SK-N-SH treated with all-trans-retinoic acid at 6 μM for 48 hours (cell line): ENCODE data around the gene EFCAB12.

Experiments
- ATAC-seq: fragments of 200-7000 bp; cut with Tn5 transposase; 3 replicates; pipeline ENCODE4 v1.9.1; 2020; ENCODE audit warnings: mild to moderate bottlenecking, moderate library complexity
- ARNTL ChIP-seq: fragments of 450-650 bp; formaldehyde crosslinking; IDR thresholded peaks from 2 replicates; pipeline ENCODE4 v1.5.0; 2020; ENCODE audit warnings: low read depth, mild to moderate bottlenecking, moderate library complexity, borderline replicate concordance
- BACH2 ChIP-seq: fragments of 250-450 bp; sonication (Bioruptor Pico); IDR thresholded peaks from 2 replicates; pipeline ENCODE4 v1.9.0; 2021; ENCODE audit warnings: mild to moderate bottlenecking, borderline replicate concordance
- CSDC2 ChIP-seq: fragments of 250-450 bp; sonication (Bioruptor Pico); IDR thresholded peaks from 2 replicates; pipeline ENCODE4 v1.5.0; 2020; ENCODE audit warnings: mild to moderate bottlenecking, moderate library complexity
- ESRRG ChIP-seq: fragments of 250-450 bp; sonication (Bioruptor Pico); IDR thresholded peaks from 2 replicates; pipeline ENCODE4 v1.6.1; 2021; ENCODE audit warnings: mild to moderate bottlenecking
- GLIS3 ChIP-seq: fragments of 250-450 bp; sonication (Bioruptor Pico); IDR thresholded peaks from 2 replicates; pipeline ENCODE4 v1.5.0; 2020; ENCODE audit warnings: mild to moderate bottlenecking, moderate library complexity
- ISL1 ChIP-seq: fragments of 250-450 bp; sonication (Bioruptor Pico); IDR thresholded peaks from 2 replicates; pipeline ENCODE4 v2.1.2; 2022; ENCODE audit warnings: mild to moderate bottlenecking, moderate library complexity
- OSR1 ChIP-seq: fragments of 250-450 bp; sonication (Bioruptor Pico); IDR thresholded peaks from 2 replicates; pipeline ENCODE4 v1.8.0; 2022; ENCODE audit warnings: moderate library complexity, mild to moderate bottlenecking, inconsistent platforms
- PPARA ChIP-seq: fragments of 250-450 bp; sonication (Bioruptor Pico); IDR thresholded peaks from 2 replicates; pipeline ENCODE4 v1.5.0; 2020; ENCODE audit warnings: mild to moderate bottlenecking, borderline replicate concordance
- RARB ChIP-seq: fragments of 250-450 bp; sonication (Bioruptor Pico); IDR thresholded peaks from 2 replicates; pipeline ENCODE4 v1.8.0; 2021; ENCODE audit warnings: mild to moderate bottlenecking, moderate library complexity
- SNAI2 ChIP-seq: fragments of 250-450 bp; sonication (Bioruptor Pico); IDR thresholded peaks from 2 replicates; pipeline ENCODE4 v1.5.0; 2020; ENCODE audit warnings: mild to moderate bottlenecking, moderate library complexity
- TOX ChIP-seq: fragments of 250-450 bp; sonication (Bioruptor Pico); IDR thresholded peaks from 2 replicates; pipeline ENCODE4 v1.8.0; 2021; ENCODE audit warnings: mild to moderate bottlenecking, moderate library complexity, borderline replicate concordance
- ZC3H10 ChIP-seq: fragments of 250-450 bp; sonication (Bioruptor Pico); IDR thresholded peaks from 2 replicates; pipeline ENCODE4 v1.5.1; 2021; ENCODE audit warnings: mild to moderate bottlenecking, moderate library complexity
- ZFP3 ChIP-seq: fragments of 250-450 bp; sonication (Bioruptor Pico); IDR thresholded peaks from 2 replicates; pipeline ENCODE4 v1.5.0; 2020; ENCODE audit warnings: mild to moderate bottlenecking, moderate library complexity
- ZFP30 ChIP-seq: fragments of 450-650 bp; formaldehyde crosslinking; IDR thresholded peaks from 2 replicates; pipeline ENCODE4 v1.5.0; 2022; ENCODE audit warnings: mild to moderate bottlenecking, moderate library complexity
- ZNF565 ChIP-seq: fragments of 450-650 bp; formaldehyde crosslinking; conservative IDR thresholded peaks from 2 replicates; pipeline ENCODE4 v1.5.0; 2020; ENCODE audit warnings: low read depth, mild to moderate bottlenecking, moderate library complexity
- ZNF70 ChIP-seq: fragments of 450-650 bp; formaldehyde crosslinking; IDR thresholded peaks from 2 replicates; pipeline ENCODE4 v1.5.0; 2020; ENCODE audit warnings: mild to moderate bottlenecking, moderate library complexity
- ZNF8 ChIP-seq: fragments of 450-650 bp; formaldehyde crosslinking; IDR thresholded peaks from 2 replicates; pipeline ENCODE4 v1.5.0; 2020; ENCODE audit warnings: mild to moderate bottlenecking, moderate library complexity
- TF ChIP-seq, protein P1 (sequence below): fragments of 250-450 bp; sonication (Bioruptor Pico); IDR thresholded peaks from 2 replicates; pipeline ENCODE4 v1.8.0; 2020; ENCODE audit warnings: mild to moderate bottlenecking, moderate library complexity, borderline replicate concordance
- TF ChIP-seq, protein P2 (sequence below): fragments of 250-450 bp; sonication (Bioruptor Pico); IDR thresholded peaks from 2 replicates; pipeline ENCODE4 v1.5.0; 2020; ENCODE audit warnings: mild to moderate bottlenecking, moderate library complexity
- TF ChIP-seq, protein P3 (sequence below): fragments of 250-450 bp; sonication (Bioruptor Pico); IDR thresholded peaks from 2 replicates; pipeline ENCODE4 v1.5.1; 2021; ENCODE audit warnings: mild to moderate bottlenecking, moderate library complexity
- TF ChIP-seq, protein P4 (sequence below): fragments of 250-450 bp; sonication (Bioruptor Pico); IDR thresholded peaks from 2 replicates; pipeline ENCODE4 v1.5.1; 2020; ENCODE audit warnings: low read depth, mild to moderate bottlenecking, moderate library complexity
- TF ChIP-seq, protein P5 (sequence below): fragments of 250-450 bp; sonication (Bioruptor Pico); IDR thresholded peaks from 2 replicates; pipeline ENCODE4 v1.8.0; 2021; ENCODE audit warnings: low read depth, mild to moderate bottlenecking, moderate library complexity, borderline replicate concordance

Gene EFCAB12

DNA sequence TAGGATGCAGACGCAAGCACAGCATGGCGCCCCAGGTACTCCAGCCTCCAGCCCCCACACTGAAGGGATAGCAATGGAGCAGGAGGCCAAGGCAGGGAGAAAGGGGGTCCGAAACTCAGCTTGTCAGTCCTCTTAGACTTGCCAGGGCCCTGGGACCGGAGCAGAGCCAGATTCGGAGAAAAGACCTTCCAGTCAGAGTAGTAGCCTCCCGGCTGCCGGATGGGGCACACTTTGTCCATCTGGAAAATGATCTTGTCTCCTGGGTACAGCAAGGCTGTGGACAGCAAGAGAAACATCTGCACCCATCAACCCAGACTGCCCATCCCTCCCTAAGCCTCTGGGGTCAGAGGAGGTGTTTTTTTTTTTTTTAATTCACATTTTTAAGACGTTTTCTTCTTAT is 24.3 kb downstream of the EFCAB12 start (continued):
- TF ChIP-seq, protein P1, sequence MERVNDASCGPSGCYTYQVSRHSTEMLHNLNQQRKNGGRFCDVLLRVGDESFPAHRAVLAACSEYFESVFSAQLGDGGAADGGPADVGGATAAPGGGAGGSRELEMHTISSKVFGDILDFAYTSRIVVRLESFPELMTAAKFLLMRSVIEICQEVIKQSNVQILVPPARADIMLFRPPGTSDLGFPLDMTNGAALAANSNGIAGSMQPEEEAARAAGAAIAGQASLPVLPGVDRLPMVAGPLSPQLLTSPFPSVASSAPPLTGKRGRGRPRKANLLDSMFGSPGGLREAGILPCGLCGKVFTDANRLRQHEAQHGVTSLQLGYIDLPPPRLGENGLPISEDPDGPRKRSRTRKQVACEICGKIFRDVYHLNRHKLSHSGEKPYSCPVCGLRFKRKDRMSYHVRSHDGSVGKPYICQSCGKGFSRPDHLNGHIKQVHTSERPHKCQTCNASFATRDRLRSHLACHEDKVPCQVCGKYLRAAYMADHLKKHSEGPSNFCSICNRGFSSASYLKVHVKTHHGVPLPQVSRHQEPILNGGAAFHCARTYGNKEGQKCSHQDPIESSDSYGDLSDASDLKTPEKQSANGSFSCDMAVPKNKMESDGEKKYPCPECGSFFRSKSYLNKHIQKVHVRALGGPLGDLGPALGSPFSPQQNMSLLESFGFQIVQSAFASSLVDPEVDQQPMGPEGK = no peak
- no peak for TF ChIP-seq ZC3H10 (CRISPR knock-in tag)
- TF ChIP-seq OSR1 = no peak
- TF ChIP-seq, protein P2, sequence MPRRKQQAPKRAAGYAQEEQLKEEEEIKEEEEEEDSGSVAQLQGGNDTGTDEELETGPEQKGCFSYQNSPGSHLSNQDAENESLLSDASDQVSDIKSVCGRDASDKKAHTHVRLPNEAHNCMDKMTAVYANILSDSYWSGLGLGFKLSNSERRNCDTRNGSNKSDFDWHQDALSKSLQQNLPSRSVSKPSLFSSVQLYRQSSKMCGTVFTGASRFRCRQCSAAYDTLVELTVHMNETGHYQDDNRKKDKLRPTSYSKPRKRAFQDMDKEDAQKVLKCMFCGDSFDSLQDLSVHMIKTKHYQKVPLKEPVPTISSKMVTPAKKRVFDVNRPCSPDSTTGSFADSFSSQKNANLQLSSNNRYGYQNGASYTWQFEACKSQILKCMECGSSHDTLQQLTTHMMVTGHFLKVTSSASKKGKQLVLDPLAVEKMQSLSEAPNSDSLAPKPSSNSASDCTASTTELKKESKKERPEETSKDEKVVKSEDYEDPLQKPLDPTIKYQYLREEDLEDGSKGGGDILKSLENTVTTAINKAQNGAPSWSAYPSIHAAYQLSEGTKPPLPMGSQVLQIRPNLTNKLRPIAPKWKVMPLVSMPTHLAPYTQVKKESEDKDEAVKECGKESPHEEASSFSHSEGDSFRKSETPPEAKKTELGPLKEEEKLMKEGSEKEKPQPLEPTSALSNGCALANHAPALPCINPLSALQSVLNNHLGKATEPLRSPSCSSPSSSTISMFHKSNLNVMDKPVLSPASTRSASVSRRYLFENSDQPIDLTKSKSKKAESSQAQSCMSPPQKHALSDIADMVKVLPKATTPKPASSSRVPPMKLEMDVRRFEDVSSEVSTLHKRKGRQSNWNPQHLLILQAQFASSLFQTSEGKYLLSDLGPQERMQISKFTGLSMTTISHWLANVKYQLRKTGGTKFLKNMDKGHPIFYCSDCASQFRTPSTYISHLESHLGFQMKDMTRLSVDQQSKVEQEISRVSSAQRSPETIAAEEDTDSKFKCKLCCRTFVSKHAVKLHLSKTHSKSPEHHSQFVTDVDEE (CRISPR knock-in tag) = no peak

DNA sequence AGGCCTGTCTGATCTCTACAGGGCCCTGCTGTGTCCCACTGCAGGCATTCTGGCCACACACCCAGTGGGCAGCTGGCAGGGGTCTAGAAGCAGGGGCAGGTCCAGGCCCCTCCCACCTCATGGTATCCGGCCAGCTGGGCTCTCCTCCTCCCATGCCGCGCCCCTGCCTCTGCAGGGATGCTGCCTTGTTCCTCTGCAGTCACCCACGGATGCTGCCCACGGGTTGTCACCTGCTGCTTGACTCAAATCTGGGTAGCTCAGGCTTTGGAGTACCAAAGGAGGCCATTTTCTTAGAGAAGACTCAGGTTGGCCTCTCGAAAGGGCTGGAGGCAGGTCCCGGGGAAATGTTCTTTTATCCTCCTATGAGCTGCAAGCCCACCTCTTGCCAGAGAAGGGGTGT is 25.0 kb downstream of the EFCAB12 start:
- TF ChIP-seq, protein P3, sequence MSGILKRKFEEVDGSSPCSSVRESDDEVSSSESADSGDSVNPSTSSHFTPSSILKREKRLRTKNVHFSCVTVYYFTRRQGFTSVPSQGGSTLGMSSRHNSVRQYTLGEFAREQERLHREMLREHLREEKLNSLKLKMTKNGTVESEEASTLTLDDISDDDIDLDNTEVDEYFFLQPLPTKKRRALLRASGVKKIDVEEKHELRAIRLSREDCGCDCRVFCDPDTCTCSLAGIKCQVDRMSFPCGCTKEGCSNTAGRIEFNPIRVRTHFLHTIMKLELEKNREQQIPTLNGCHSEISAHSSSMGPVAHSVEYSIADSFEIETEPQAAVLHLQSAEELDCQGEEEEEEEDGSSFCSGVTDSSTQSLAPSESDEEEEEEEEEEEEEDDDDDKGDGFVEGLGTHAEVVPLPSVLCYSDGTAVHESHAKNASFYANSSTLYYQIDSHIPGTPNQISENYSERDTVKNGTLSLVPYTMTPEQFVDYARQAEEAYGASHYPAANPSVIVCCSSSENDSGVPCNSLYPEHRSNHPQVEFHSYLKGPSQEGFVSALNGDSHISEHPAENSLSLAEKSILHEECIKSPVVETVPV = no peak
- TF ChIP-seq CSDC2 (CRISPR knock-in tag) (no peak), RARB (CRISPR knock-in tag) (no peak), ESRRG (CRISPR knock-in tag) (no peak), ARNTL (CRISPR knock-in tag) (no peak), TOX (CRISPR knock-in tag) (no peak), ZNF8 (CRISPR knock-in tag) (no peak), BACH2 (CRISPR knock-in tag) (no peak), SNAI2 (no peak), ZFP30 (no peak), ZNF565 (CRISPR knock-in tag) (no peak), ISL1 (CRISPR knock-in tag) (no peak), GLIS3 (CRISPR knock-in tag) (no peak), OSR1 (no peak), PPARA (CRISPR knock-in tag) (no peak)
- TF ChIP-seq, protein P2 (CRISPR knock-in tag) = no peak
- TF ChIP-seq, protein P4, sequence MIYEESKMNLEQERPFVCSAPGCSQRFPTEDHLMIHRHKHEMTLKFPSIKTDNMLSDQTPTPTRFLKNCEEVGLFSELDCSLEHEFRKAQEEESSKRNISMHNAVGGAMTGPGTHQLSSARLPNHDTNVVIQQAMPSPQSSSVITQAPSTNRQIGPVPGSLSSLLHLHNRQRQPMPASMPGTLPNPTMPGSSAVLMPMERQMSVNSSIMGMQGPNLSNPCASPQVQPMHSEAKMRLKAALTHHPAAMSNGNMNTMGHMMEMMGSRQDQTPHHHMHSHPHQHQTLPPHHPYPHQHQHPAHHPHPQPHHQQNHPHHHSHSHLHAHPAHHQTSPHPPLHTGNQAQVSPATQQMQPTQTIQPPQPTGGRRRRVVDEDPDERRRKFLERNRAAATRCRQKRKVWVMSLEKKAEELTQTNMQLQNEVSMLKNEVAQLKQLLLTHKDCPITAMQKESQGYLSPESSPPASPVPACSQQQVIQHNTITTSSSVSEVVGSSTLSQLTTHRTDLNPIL (CRISPR knock-in tag) = no peak
- no peak for ATAC-seq

DNA sequence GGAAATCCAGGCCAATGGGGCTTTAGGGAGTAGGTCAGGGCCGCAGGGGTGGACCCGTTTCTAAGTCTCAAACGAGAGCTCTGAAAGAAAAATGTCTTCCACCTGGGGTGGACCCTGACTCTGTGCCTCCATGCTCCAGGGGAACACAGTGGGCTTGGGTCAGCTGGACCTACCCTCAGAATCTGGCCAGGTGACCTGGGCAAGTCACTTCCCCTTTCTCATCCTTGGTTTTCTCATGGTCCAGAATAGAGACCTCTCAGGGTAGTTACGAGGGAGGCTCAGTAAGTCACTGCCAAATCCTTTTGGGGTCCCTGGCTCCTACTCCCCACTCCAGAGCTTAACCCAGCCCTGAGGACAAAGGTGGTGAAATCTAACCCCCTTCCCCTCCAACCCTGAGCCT is 25.8 kb downstream of the EFCAB12 start:
- no peak for TF ChIP-seq ZFP3 (CRISPR knock-in tag)
- TF ChIP-seq, all 23 proteins: peak for 0
- no peak for ATAC-seq

DNA sequence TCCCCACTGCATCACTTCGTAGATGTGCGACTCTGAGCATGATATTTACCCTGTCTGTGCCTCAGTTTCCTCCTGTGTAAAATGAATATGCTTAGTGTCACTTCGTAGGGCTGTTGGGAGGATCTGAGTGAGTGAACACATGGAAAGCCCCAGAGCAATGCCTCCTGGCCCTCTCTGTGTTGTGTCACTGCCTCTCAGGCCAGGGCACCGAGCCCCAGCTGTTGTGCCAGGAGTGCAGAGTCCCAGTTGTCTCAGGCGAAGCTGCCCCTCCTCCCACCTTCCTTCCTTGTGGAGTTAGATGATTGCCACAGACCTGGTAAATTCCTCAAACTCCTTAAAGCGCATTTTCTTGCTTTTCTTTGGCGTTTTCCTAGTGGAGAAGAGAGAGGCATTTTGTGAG is 26.2 kb downstream of the EFCAB12 start:
- ATAC-seq = no peak
- TF ChIP-seq, protein P5, sequence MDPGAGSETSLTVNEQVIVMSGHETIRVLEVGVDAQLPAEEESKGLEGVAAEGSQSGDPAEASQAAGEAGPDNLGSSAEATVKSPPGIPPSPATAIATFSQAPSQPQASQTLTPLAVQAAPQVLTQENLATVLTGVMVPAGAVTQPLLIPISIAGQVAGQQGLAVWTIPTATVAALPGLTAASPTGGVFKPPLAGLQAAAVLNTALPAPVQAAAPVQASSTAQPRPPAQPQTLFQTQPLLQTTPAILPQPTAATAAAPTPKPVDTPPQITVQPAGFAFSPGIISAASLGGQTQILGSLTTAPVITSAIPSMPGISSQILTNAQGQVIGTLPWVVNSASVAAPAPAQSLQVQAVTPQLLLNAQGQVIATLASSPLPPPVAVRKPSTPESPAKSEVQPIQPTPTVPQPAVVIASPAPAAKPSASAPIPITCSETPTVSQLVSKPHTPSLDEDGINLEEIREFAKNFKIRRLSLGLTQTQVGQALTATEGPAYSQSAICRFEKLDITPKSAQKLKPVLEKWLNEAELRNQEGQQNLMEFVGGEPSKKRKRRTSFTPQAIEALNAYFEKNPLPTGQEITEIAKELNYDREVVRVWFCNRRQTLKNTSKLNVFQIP (CRISPR knock-in tag) = no peak
- TF ChIP-seq SNAI2 (no peak), ZC3H10 (CRISPR knock-in tag) (no peak), ZFP3 (CRISPR knock-in tag) (no peak), ESRRG (CRISPR knock-in tag) (no peak), PPARA (CRISPR knock-in tag) (no peak), ZNF70 (CRISPR knock-in tag) (no peak)
- TF ChIP-seq, protein P4 (CRISPR knock-in tag) = no peak
